Endothelial cell of umbilical vein (primary cell): ENCODE data around the gene DUSP5.

ENCODE experiments used
- EZH2 ChIP-seq: IDR thresholded peaks from 2 replicates; pipeline ENCODE4 v1.6.1; 2012; ENCODE audit warnings: borderline replicate concordance, low read depth, mild to moderate bottlenecking, moderate library complexity, low read length, inconsistent platforms; ENCODE audit not compliant: severe bottlenecking
- FOS ChIP-seq: IDR thresholded peaks from 2 replicates; pipeline ENCODE4 v1.6.1; 2011; ENCODE audit warnings: mild to moderate bottlenecking, low read length, moderate library complexity, borderline replicate concordance; ENCODE audit not compliant: insufficient read depth
- MYC ChIP-seq: IDR thresholded peaks from one replicate; pipeline ENCODE4 v1.6.1; 2011; ENCODE audit warnings: mild to moderate bottlenecking, low read depth, low read length
- POLR2A ChIP-seq: IDR thresholded peaks from 2 replicates; pipeline ENCODE4 v1.6.1; 2012; ENCODE audit warnings: low read depth, mild to moderate bottlenecking, control low read depth, low read length
- POLR2AphosphoS5 ChIP-seq: IDR thresholded peaks from 2 replicates; pipeline ENCODE4 v1.6.1; 2012; ENCODE audit warnings: low read depth, mild to moderate bottlenecking, control low read depth, low read length, moderate library complexity; ENCODE audit not compliant: insufficient read depth
- TF ChIP-seq, protein P1 (sequence below), 2 donors: IDR thresholded peaks; 1 replicate in 1 of 2; 2 replicates in 1 of 2; pipeline ENCODE4 v1.5.1; 2011; ENCODE audit warnings: low read length in 2 of 2, mild to moderate bottlenecking in 2 of 2, moderate library complexity in 2 of 2, control low read depth in 1 of 2, inconsistent platforms in 1 of 2, low read depth in 1 of 2; ENCODE audit not compliant: insufficient read depth in 1 of 2; ENCODE audit errors: extremely low read depth in 1 of 2

DNA sequence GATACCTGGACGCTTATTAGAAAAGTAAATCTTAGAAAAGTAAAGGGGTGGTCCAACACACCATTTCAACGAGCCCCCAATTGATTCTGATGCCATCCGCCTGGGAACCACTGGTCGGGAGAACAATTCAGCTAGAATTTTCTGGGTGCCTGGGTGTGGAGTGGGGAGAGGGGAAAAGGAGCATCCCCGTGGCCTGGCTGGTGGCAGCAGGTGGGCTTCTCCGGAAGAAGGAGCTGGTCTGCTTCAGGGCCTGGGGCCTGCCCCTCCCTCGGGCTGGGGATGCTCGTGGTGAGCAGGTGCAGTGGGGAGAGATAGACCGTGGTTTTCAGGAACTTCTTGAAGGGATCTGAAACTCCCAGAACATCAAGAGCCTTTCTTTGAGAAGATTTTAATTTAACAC, 39.9 kb upstream of the DUSP5 start:
- TF ChIP-seq, protein P1, sequence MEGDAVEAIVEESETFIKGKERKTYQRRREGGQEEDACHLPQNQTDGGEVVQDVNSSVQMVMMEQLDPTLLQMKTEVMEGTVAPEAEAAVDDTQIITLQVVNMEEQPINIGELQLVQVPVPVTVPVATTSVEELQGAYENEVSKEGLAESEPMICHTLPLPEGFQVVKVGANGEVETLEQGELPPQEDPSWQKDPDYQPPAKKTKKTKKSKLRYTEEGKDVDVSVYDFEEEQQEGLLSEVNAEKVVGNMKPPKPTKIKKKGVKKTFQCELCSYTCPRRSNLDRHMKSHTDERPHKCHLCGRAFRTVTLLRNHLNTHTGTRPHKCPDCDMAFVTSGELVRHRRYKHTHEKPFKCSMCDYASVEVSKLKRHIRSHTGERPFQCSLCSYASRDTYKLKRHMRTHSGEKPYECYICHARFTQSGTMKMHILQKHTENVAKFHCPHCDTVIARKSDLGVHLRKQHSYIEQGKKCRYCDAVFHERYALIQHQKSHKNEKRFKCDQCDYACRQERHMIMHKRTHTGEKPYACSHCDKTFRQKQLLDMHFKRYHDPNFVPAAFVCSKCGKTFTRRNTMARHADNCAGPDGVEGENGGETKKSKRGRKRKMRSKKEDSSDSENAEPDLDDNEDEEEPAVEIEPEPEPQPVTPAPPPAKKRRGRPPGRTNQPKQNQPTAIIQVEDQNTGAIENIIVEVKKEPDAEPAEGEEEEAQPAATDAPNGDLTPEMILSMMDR (IDR thresholded peaks at IDR 0.05; ENCODE audit: extremely low read depth in 1 of 2, insufficient read depth in 1 of 2, low read depth in 1 of 2, low read length in 2 of 2) = no peak
- no peak for TF ChIP-seq POLR2AphosphoS5
- TF ChIP-seq POLR2A = no peak
- no peak for TF ChIP-seq EZH2
- TF ChIP-seq FOS = no peak
- TF ChIP-seq MYC = no peak
